PC-3 (cell line): ENCODE measurements around the gene KCNV2.

Experiments used
- EZH2 ChIP-seq: fragments of 300-600 bp; sonication (generic); IDR thresholded peaks from one replicate; pipeline ENCODE4 v1.6.1; 2017; ENCODE audit warnings: antibody characterized with exemption, mild to moderate bottlenecking, low read length; ENCODE audit not compliant: unreplicated experiment
- EZH2phosphoT487 ChIP-seq: fragments of 300-600 bp; sonication (generic); IDR thresholded peaks from 2 replicates; pipeline ENCODE4 v1.6.1; 2018; ENCODE audit warnings: mild to moderate bottlenecking, antibody characterized with exemption, low read length, borderline replicate concordance
- TF ChIP-seq, protein P1 (sequence below): fragments of 300-600 bp; sonication (generic); conservative IDR thresholded peaks from 2 replicates; pipeline ENCODE4 v1.5.1; 2017; ENCODE audit warnings: antibody characterized with exemption, low read depth, mild to moderate bottlenecking, low read length

DNA sequence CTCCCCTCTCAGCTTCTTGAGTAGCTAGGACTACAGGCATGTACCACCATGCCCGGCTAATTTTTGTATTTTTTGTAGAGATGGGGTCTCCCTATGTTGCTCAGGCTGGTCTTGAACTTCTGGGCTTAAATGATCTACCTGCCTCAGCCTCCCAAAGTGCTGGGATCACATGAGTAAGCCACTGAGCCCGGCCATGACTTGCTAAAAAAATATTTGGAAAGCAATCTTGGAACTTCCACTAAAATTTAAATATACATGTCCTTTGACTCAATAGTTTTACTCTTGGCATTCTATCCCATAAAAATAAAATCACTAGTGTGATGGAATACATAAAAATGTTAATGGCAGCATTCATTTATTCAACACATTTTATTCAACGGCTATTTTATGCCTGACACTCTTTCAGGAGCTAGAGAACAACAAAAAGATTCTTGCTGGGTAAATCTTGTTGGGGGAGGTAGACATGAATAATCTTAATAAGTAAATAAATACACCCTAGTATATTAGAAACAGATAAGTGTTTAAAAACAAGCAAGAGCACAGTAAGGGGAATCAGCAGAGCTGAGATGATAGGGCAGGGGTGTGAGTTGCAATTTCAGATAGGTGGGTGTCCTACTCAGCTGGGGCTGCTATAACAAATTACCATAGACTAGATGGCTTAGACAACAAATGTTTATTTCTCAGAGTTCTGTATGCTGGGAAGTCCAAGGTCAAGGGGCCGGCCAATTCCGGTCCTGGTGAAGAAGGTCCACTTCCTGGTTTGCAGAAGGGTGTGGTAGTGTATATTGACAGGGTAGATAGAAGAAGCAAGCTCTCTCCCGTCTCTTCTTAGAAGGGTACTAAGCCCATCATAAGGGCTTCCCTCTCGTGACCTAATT, 50.7 kb downstream of the KCNV2 start:
- TF ChIP-seq, protein P1, sequence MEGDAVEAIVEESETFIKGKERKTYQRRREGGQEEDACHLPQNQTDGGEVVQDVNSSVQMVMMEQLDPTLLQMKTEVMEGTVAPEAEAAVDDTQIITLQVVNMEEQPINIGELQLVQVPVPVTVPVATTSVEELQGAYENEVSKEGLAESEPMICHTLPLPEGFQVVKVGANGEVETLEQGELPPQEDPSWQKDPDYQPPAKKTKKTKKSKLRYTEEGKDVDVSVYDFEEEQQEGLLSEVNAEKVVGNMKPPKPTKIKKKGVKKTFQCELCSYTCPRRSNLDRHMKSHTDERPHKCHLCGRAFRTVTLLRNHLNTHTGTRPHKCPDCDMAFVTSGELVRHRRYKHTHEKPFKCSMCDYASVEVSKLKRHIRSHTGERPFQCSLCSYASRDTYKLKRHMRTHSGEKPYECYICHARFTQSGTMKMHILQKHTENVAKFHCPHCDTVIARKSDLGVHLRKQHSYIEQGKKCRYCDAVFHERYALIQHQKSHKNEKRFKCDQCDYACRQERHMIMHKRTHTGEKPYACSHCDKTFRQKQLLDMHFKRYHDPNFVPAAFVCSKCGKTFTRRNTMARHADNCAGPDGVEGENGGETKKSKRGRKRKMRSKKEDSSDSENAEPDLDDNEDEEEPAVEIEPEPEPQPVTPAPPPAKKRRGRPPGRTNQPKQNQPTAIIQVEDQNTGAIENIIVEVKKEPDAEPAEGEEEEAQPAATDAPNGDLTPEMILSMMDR, result no peak
- no peak for TF ChIP-seq EZH2phosphoT487
- TF ChIP-seq EZH2, result no peak
